ENCODE results near the gene THAP6. TPM values are rescaled to one million over a fixed set of nuclear protein-coding genes. Genes with fewer than 3 reads are reported as not detected.

The THAP6 gene
- total RNA-seq, 4 donors from 2014 or later = 13.0 to 45.0 (median 17.0) TPM

DNA sequence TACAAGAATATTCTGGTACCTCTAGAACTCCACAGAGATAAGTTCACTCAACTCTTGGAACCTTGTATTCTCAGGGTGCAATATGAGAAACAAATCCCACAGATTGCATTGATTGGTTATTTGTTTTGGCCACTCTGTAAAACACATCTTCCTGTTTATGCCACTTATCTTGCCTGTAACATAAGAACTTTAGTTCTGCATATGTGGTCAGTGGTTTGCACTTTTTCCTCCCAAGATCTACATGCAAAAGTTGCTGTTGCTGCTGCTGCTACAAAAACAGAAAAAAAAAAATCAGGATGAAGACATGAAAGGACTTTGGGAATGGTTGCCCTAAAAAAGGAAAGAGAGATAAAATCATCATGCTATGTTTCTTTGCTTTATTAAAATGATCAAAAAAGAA, 51.2 kb downstream of the THAP6 start:
- DNase-seq (ENCODE audit: low spot score in 2 of 2) = no peak
- no peaks in the 10 kb centered on the region for H3K27me3 ChIP-seq
- no peaks in the 10 kb centered on the region for H3K4me1 ChIP-seq
- TF ChIP-seq POLR2AphosphoS5 (IDR thresholded peaks at IDR 0.05) (no peak), POLR2A (IDR thresholded peaks at IDR 0.05) (no peak)
- TF ChIP-seq, protein P1, sequence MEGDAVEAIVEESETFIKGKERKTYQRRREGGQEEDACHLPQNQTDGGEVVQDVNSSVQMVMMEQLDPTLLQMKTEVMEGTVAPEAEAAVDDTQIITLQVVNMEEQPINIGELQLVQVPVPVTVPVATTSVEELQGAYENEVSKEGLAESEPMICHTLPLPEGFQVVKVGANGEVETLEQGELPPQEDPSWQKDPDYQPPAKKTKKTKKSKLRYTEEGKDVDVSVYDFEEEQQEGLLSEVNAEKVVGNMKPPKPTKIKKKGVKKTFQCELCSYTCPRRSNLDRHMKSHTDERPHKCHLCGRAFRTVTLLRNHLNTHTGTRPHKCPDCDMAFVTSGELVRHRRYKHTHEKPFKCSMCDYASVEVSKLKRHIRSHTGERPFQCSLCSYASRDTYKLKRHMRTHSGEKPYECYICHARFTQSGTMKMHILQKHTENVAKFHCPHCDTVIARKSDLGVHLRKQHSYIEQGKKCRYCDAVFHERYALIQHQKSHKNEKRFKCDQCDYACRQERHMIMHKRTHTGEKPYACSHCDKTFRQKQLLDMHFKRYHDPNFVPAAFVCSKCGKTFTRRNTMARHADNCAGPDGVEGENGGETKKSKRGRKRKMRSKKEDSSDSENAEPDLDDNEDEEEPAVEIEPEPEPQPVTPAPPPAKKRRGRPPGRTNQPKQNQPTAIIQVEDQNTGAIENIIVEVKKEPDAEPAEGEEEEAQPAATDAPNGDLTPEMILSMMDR (IDR thresholded peaks at IDR 0.05) = no peak
- H3K4me3 ChIP-seq = no peak overlapping the region
- no peaks in the 10 kb centered on the region for H3K9me3 ChIP-seq
- no peaks in the 10 kb centered on the region for H3K36me3 ChIP-seq
- no peak overlapping the region for H3K27ac ChIP-seq

DNA sequence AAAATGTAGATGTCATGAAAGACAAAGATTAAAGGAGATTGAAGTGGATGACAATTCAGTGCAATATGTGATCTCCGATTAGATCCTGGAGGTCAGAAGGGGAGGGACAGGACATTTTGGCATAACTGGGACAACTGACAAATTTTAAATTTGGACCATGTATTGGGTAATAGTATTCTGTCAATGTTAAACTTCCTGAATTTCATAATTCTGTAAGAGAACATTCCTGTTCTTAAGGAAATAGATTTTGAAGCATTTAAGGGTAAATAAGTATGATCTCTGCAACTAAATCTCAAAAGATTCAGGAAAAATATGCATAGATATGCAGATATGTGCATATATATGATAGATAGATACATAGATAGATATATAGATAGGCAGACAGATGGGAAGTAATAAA, 52.6 kb downstream of the THAP6 start:
- no peak overlapping the region for H3K4me3 ChIP-seq
- H3K27me3 ChIP-seq = no peaks in the 10 kb centered on the region
- 82% methylated on average over 1 of the region's 1 CpG for WGBS
- TF ChIP-seq POLR2A (IDR thresholded peaks at IDR 0.05) (no peak), EP300 (IDR thresholded peaks at IDR 0.05) (no peak), POLR2AphosphoS5 (IDR thresholded peaks at IDR 0.05) (no peak)
- TF ChIP-seq, protein P1 (IDR thresholded peaks at IDR 0.05) = no peak
- no peaks in the 10 kb centered on the region for H3K9me3 ChIP-seq
- H3K4me1 ChIP-seq = no peaks in the 10 kb centered on the region
- DNase-seq (ENCODE audit: low spot score in 2 of 2) = no peak
- no peaks in the 10 kb centered on the region for H3K36me3 ChIP-seq
- no peak overlapping the region for H3K27ac ChIP-seq

DNA sequence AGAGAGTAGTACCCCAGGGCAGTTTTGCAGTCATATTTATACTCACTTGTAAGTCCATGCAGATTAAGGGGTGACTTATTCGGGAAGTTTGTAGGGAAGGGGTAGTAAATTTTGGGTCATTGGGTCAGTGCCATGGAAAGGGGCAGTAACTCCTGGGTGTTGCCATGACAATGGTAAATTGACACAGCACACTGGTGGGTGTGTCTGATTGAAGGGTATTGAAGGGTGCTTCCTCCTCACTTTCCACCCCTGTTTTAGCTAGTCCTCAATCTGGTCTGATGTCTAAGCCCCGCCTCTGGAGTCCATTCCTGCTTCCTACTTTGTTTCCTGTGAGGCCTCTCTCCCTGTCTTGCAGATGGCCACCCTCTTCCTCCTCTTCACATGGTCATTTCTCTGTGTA, 53.5 kb downstream of the THAP6 start:
- TF ChIP-seq POLR2AphosphoS5 (IDR thresholded peaks at IDR 0.05) (no peak), POLR2A (IDR thresholded peaks at IDR 0.05) (no peak), EP300 (IDR thresholded peaks at IDR 0.05) (no peak)
- TF ChIP-seq, protein P1 (IDR thresholded peaks at IDR 0.05) = no peak
- H3K27ac ChIP-seq = no peak overlapping the region
- no peak for DNase-seq (ENCODE audit: low spot score in 2 of 2)
- H3K9me3 ChIP-seq = no peaks in the 10 kb centered on the region
- H3K27me3 ChIP-seq = no peaks in the 10 kb centered on the region
- WGBS = 93% methylated on average over 2 of the region's 2 CpGs
- H3K36me3 ChIP-seq = no peaks in the 10 kb centered on the region
- no peak overlapping the region for H3K4me3 ChIP-seq
- no peaks in the 10 kb centered on the region for H3K4me1 ChIP-seq

Other genes with a start within 250 kb of the THAP6 start
- gene RCHY1, start 70 bp upstream of the THAP6 start, total RNA-seq = 10 to 100 TPM; 11.4 to 24.2 (median 20.6) TPM
- under 1 TPM in 1 of 4 donors, not detected in 3; 0.56 TPM for gene ODAPH, start 41.6 kb downstream of the THAP6 start, total RNA-seq
- 1 to 10 TPM in 3 of 4 donors, not detected in 1; 1.3 to 2.0 (median 1.8) TPM for gene CDKL2, start 116.1 kb downstream of the THAP6 start, total RNA-seq
- 10 to 100 TPM; 48.8 to 62.0 (median 56.6) TPM for gene G3BP2, start 158.9 kb downstream of the THAP6 start, total RNA-seq
- 10 to 100 TPM; 46.8 to 61.1 (median 55.2) TPM for gene USO1, start 210.1 kb downstream of the THAP6 start, total RNA-seq

Measured in suprapubic skin (tissue), 4 donors.